Keratinocyte (primary cell): ENCODE results near the gene CAMKMT.

Experiments used
- EZH2 ChIP-seq: IDR thresholded peaks from one replicate; pipeline ENCODE4 v1.6.1; 2012; ENCODE audit warnings: inconsistent platforms, mild to moderate bottlenecking, low read length, moderate library complexity
- TF ChIP-seq, protein P1 (sequence below), 3 experiments: IDR thresholded peaks in 1 of 3; conservative IDR thresholded peaks in 1 of 3; optimal IDR thresholded peaks in 1 of 3; 2 replicates in 2 of 3; 3 replicates in 1 of 3; pipeline versions ENCODE3 to v1.5.1; 2011; ENCODE audit warnings: low read length in 3 of 3, mild to moderate bottlenecking in 3 of 3, moderate library complexity in 2 of 3, control low read depth in 1 of 3, inconsistent platforms in 1 of 3; ENCODE audit not compliant: insufficient read depth in 2 of 3; ENCODE audit errors: extremely low read depth in 1 of 3

DNA sequence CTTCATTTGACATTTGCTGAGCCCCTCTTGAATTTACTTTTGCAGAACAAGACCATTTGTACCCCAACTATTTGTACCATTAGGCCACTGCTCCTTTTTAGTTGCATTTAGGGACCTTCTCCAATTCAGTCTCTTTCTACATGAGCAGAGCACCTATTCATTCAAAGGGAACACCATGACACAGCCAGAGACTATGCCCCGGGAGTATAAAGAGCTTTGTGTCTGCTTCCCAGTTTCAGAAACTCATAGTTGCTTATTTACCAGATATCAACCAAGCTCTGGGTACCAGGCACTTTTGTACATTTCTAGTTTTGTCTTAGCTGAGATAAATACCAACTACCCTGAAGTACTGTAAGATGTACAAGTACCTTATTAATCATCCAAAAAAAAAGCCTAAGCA is 310.7 kb downstream of the CAMKMT start:
- TF ChIP-seq, protein P1, sequence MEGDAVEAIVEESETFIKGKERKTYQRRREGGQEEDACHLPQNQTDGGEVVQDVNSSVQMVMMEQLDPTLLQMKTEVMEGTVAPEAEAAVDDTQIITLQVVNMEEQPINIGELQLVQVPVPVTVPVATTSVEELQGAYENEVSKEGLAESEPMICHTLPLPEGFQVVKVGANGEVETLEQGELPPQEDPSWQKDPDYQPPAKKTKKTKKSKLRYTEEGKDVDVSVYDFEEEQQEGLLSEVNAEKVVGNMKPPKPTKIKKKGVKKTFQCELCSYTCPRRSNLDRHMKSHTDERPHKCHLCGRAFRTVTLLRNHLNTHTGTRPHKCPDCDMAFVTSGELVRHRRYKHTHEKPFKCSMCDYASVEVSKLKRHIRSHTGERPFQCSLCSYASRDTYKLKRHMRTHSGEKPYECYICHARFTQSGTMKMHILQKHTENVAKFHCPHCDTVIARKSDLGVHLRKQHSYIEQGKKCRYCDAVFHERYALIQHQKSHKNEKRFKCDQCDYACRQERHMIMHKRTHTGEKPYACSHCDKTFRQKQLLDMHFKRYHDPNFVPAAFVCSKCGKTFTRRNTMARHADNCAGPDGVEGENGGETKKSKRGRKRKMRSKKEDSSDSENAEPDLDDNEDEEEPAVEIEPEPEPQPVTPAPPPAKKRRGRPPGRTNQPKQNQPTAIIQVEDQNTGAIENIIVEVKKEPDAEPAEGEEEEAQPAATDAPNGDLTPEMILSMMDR (optimal IDR thresholded peaks at IDR 0.05 in 1 of 3, IDR thresholded peaks at IDR 0.05 in 1 of 3, conservative IDR thresholded peaks at IDR 0.05 in 1 of 3; ENCODE audit: extremely low read depth in 1 of 3, insufficient read depth in 2 of 3, low read length in 3 of 3), result no peak
- no peak for TF ChIP-seq EZH2
